ENCODE data around the gene SMIM24. TPM values are rescaled to one million over a fixed set of nuclear protein-coding genes. Genes with fewer than 3 reads are reported as not detected.
A peak's percentile ranks its signal among the peaks of the same experiment; 100 is the strongest.
"Not testable (repeated sequence)": the region's sequence is repeated elsewhere in the genome, so short reads cannot be mapped to it uniquely, and the experiment has no call there.

Gene SMIM24
- total and polyA plus RNA-seq, 11 donors = 0.15 TPM; not detected in 10

DNA sequence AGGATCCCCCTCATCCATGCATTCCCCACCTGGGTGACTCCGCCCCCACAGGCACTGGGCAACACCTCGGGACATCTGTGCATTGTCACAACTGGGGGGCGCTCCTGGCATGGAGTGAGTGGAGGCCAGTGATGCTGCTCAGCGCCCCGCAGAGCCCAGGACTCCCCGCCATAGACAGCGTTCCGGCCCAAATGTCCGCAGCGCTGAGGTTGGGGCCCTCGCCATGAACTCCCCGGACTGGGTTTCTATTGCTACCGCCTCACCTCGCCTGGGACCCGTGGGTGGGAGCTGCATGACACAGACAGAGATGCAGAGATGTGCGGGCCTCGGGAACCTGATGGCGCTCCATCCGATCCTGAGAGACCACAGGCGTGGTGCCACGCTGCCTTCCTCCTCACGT lies 30.4 kb upstream of the SMIM24 start:
- intact Hi-C loops (cut with DNase I) = no loop called here
- peaks cover 0 to 66% (median 23%) of the 10 kb centered on the region in 12 donors for H3K4me1 ChIP-seq
- no peak overlapping the region for H3K4me3 ChIP-seq
- ATAC-seq (no peak), DNase-seq (no peak)
- no peak for TF ChIP-seq CTCF (IDR thresholded peaks at IDR 0.05)
- no peak for TF ChIP-seq POLR2A (IDR thresholded peaks at IDR 0.05)
- H3K27me3 ChIP-seq = no peaks in the 10 kb centered on the region
- WGBS, 4 donors = 85 to 92% (median 91%) methylated on average over 10 to 22 of the region's 22 CpGs
- H3K27ac ChIP-seq = no peak overlapping the region
- no peaks in the 10 kb centered on the region for H3K9me3 ChIP-seq
- peaks cover 0 to 24% (median 2%) of the 10 kb centered on the region in 9 donors for H3K36me3 ChIP-seq

DNA sequence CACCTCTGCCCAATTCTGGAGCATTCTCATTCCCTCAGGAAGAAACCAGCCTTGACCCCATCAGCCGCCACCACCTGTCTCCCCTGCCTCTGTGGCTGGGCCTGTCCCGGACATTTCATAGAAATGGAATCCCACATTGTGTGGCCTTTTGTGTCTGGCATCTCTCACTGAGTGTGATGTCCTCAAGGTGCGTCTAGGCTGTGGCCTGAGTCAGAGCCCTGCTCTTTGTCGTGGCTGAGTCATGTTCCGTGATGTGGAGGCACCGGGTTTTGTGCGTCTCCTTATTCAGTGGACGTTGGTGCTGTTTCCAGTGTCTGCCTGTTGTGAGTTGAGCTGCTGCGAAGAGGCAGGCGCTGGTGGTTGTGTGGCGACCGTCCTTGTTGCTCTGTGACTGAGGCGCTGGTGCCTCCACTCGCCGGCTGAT lies 29.3 kb upstream of the SMIM24 start:
- H3K36me3 ChIP-seq = peaks cover 0 to 24% (median 2%) of the 10 kb centered on the region in 9 donors
- peaks cover 4 to 70% (median 25%) of the 10 kb centered on the region in 12 donors for H3K4me1 ChIP-seq
- intact Hi-C loops (cut with DNase I) = no loop called here
- no peak overlapping the region for H3K4me3 ChIP-seq
- no peak overlapping the region for H3K27ac ChIP-seq
- TF ChIP-seq POLR2A (IDR thresholded peaks at IDR 0.05) (no peak), CTCF (IDR thresholded peaks at IDR 0.05) (no peak)
- no peak for ATAC-seq
- no peaks in the 10 kb centered on the region for H3K9me3 ChIP-seq
- H3K27me3 ChIP-seq = no peaks in the 10 kb centered on the region
- no peak for DNase-seq
- 88 to 91% (median 88%) methylated on average over 12 to 15 of the region's 15 CpGs for WGBS, 4 donors

GRCh38 chr19:3508771-3509535 lies 28.6 kb upstream of the SMIM24 start:
- no peaks in the 10 kb centered on the region for H3K27me3 ChIP-seq
- DNase-seq (no peak), ATAC-seq (no peak)
- no peak overlapping the region for H3K27ac ChIP-seq
- WGBS, 4 donors = 84 to 88% (median 84%) methylated on average over 22 to 23 of the region's 23 CpGs
- peaks cover 0 to 24% (median 2%) of the 10 kb centered on the region in 9 donors for H3K36me3 ChIP-seq
- intact Hi-C loops (cut with DNase I) = no loop called here
- peaks cover 4 to 66% (median 25%) of the 10 kb centered on the region in 12 donors for H3K4me1 ChIP-seq
- no peaks in the 10 kb centered on the region for H3K9me3 ChIP-seq
- no peak overlapping the region for H3K4me3 ChIP-seq
- TF ChIP-seq CTCF (IDR thresholded peaks at IDR 0.05) (no peak), POLR2A (IDR thresholded peaks at IDR 0.05) (no peak)

DNA sequence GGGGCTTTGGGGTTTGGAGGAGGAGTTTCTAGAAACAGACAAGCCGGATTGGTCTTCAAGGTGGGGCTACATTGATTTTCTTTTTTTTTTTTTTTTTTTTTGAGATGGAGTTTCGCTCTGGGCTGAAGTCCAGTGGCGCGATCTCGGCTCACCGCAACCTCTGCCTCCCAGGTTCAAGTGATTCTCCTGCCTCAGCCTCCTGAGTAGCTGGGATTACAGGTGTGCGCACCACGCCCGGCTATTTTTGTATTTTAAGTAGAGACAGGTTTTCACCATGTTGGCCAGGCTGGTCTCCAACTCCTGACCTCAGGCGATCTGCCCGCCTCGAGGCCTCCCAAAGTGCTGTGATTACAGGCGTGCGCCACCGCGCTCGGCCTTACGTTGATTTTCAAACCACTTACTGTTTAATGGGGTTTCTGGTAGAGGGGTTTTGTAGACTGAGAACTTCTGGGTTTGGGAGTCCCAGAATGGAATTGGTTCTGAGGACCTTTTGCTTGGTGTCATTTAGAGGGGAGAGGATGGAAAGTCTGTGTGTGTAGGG lies 27.9 kb upstream of the SMIM24 start:
- 94 to 97% (median 96%) methylated on average over 18 of the region's 18 CpGs for WGBS, 4 donors
- H3K27ac ChIP-seq; DNase-seq; H3K9me3 ChIP-seq; intact Hi-C loops (cut with DNase I); H3K27me3 ChIP-seq; ATAC-seq: not testable (repeated sequence)
- peak overlapping the region in 1 of 12 donors; percentile 93 for H3K4me3 ChIP-seq
- peaks cover 0 to 24% (median 2%) of the 10 kb centered on the region in 9 donors for H3K36me3 ChIP-seq
- peaks cover 4 to 61% (median 21%) of the 10 kb centered on the region in 12 donors for H3K4me1 ChIP-seq

Data from heart left ventricle (tissue), 16 donors.